Measurements from ENCODE around the gene FRMD1. TPM values are rescaled to one million over a fixed set of nuclear protein-coding genes. Genes with fewer than 3 reads are reported as not detected.

FRMD1 gene
- total RNA-seq, 4 donors from 2014 or later = 9.9 to 14.4 (median 12.5) TPM

- peaks cover 0 to 33% (median 2%) of the 10 kb centered on the region in 4 donors for H3K4me1 ChIP-seq
- DNase-seq (ENCODE audit: low spot score in 2 of 2) = no peak
- H3K4me3 ChIP-seq = no peak overlapping the region
- no peaks in the 10 kb centered on the region for H3K36me3 ChIP-seq
- H3K27me3 ChIP-seq = no peaks in the 10 kb centered on the region
- 77 to 78% methylated on average over 4 of the region's 4 CpGs for WGBS, 2 donors
- peaks cover 0 to 37% (median 11%) of the 10 kb centered on the region in 4 donors for H3K9me3 ChIP-seq
- no peak overlapping the region for H3K27ac ChIP-seq
- TF ChIP-seq EP300 (IDR thresholded peaks at IDR 0.05) = no peak
- no peak for TF ChIP-seq CTCF (IDR thresholded peaks at IDR 0.05)
- TF ChIP-seq POLR2A (IDR thresholded peaks at IDR 0.05) = no peak
These were observed 64.0 kb downstream of the FRMD1 start for GRCh38 chr6:168015009-168015408.

GRCh38 chr6:168014428-168014827 is 64.6 kb downstream of the FRMD1 start:
- H3K36me3 ChIP-seq = no peaks in the 10 kb centered on the region
- no peaks in the 10 kb centered on the region for H3K27me3 ChIP-seq
- DNase-seq (ENCODE audit: low spot score in 2 of 2) = no peak
- 50 to 65% methylated on average over 6 of the region's 6 CpGs for WGBS, 2 donors
- no peak overlapping the region for H3K4me3 ChIP-seq
- peaks cover 0 to 33% (median 2%) of the 10 kb centered on the region in 4 donors for H3K4me1 ChIP-seq
- TF ChIP-seq EP300 (IDR thresholded peaks at IDR 0.05) (no peak), CTCF (IDR thresholded peaks at IDR 0.05) (no peak), POLR2A (IDR thresholded peaks at IDR 0.05) (no peak)
- peaks cover 0 to 41% (median 11%) of the 10 kb centered on the region in 4 donors for H3K9me3 ChIP-seq
- H3K27ac ChIP-seq = no peak overlapping the region

GRCh38 chr6:168013250-168013915 is 65.6 kb downstream of the FRMD1 start:
- TF ChIP-seq EP300 (IDR thresholded peaks at IDR 0.05) = no peak
- TF ChIP-seq CTCF (IDR thresholded peaks at IDR 0.05) = no peak
- TF ChIP-seq POLR2A (IDR thresholded peaks at IDR 0.05) = no peak
- WGBS, 2 donors = 78 to 91% methylated on average over 6 of the region's 7 CpGs
- Histone ChIP-seq H3K4me3 (no peak overlapping the region), H3K9me3 (peaks cover 0 to 41% (median 11%) of the 10 kb centered on the region in 4 donors), H3K4me1 (peaks cover 0 to 33% (median 2%) of the 10 kb centered on the region in 4 donors), H3K27me3 (no peaks in the 10 kb centered on the region), H3K27ac (no peak overlapping the region), H3K36me3 (no peaks in the 10 kb centered on the region)
- no peak for DNase-seq (ENCODE audit: low spot score in 2 of 2)

GRCh38 chr6:168012431-168013249 is 66.4 kb downstream of the FRMD1 start:
- no peak for TF ChIP-seq POLR2A (IDR thresholded peaks at IDR 0.05)
- no peak for TF ChIP-seq CTCF (IDR thresholded peaks at IDR 0.05)
- no peak for TF ChIP-seq EP300 (IDR thresholded peaks at IDR 0.05)
- Histone ChIP-seq H3K36me3 (no peaks in the 10 kb centered on the region), H3K4me3 (no peak overlapping the region), H3K27me3 (no peaks in the 10 kb centered on the region), H3K27ac (no peak overlapping the region), H3K4me1 (peaks cover 0 to 33% (median 2%) of the 10 kb centered on the region in 4 donors), H3K9me3 (peaks cover 0 to 46% (median 11%) of the 10 kb centered on the region in 4 donors)
- no peak for DNase-seq (ENCODE audit: low spot score in 2 of 2)
- WGBS, 2 donors = 79 to 92% methylated on average over 12 of the region's 13 CpGs

GRCh38 chr6:168011291-168011690 is 67.7 kb downstream of the FRMD1 start:
- Histone ChIP-seq H3K9me3 (peaks cover 0 to 46% (median 11%) of the 10 kb centered on the region in 4 donors), H3K4me1 (peaks cover 0 to 33% (median 0%) of the 10 kb centered on the region in 4 donors), H3K27ac (no peak overlapping the region), H3K36me3 (no peaks in the 10 kb centered on the region), H3K4me3 (no peak overlapping the region), H3K27me3 (no peaks in the 10 kb centered on the region)
- TF ChIP-seq CTCF (IDR thresholded peaks at IDR 0.05) (no peak), POLR2A (IDR thresholded peaks at IDR 0.05) (no peak)
- WGBS, 2 donors = 83 to 86% methylated on average over 1 of the region's 1 CpG
- no peak for DNase-seq (ENCODE audit: low spot score in 2 of 2)
